K562 (cell line): ENCODE data around the gene HBP1. TPM values are rescaled to one million over a fixed set of nuclear protein-coding genes. Genes with fewer than 3 reads are reported as not detected.
A peak's percentile ranks its signal among the peaks of the same experiment; 100 is the strongest.

Experiments
- C11orf30 ChIP-seq: fragments of 450-650 bp; IDR thresholded peaks from 2 replicates; pipeline ENCODE4 v1.6.1; 2016; ENCODE audit warnings: low read depth, mild to moderate bottlenecking
- CBX5 ChIP-seq: IDR thresholded peaks from 2 replicates; pipeline ENCODE4 v1.6.1; 2014; ENCODE audit warnings: low read depth, borderline replicate concordance
- DIDO1 ChIP-seq: fragments of 450-650 bp; IDR thresholded peaks from 2 replicates; pipeline ENCODE4 v1.6.1; 2016; ENCODE audit warnings: low read depth, missing biosample characterization, missing genetic modification characterization
- FOXK1 ChIP-seq: sonication (generic); formaldehyde crosslinking; IDR thresholded peaks from 2 replicates; pipeline ENCODE4 v1.8.0; 2022; ENCODE audit warnings: missing genetic modification reagents, mild to moderate bottlenecking, borderline replicate concordance
- HIVEP1 ChIP-seq: fragments of 250-450 bp; sonication (Bioruptor Pico); IDR thresholded peaks from 2 replicates; pipeline ENCODE4 v1.4.0; 2020; ENCODE audit warnings: mild to moderate bottlenecking
- HMGXB4 ChIP-seq: sonication (generic); formaldehyde crosslinking; IDR thresholded peaks from 2 replicates; pipeline ENCODE4 v1.8.1; 2023; ENCODE audit warnings: mild to moderate bottlenecking, missing genetic modification reagents
- MEIS2 ChIP-seq: fragments of 450-650 bp; IDR thresholded peaks from 2 replicates; pipeline ENCODE4 v1.6.1; 2014; ENCODE audit warnings: mild to moderate bottlenecking; ENCODE audit not compliant: partially characterized antibody
- NR2C1 ChIP-seq, 2 experiments: fragments of 450-650 bp; IDR thresholded peaks; 2 replicates each; pipeline ENCODE4 v1.6.1; 2017; ENCODE audit warnings: mild to moderate bottlenecking in 2 of 2, antibody characterized with exemption in 1 of 2, inconsistent platforms in 1 of 2, missing compliant biosample characterization in 1 of 2, missing genetic modification characterization in 1 of 2
- OTX1 ChIP-seq: fragments of 450-650 bp; formaldehyde crosslinking; IDR thresholded peaks from 2 replicates; pipeline ENCODE4 v1.4.0; 2022; ENCODE audit warnings: mild to moderate bottlenecking
- POLR2AphosphoS5 ChIP-seq: IDR thresholded peaks from 2 replicates; pipeline ENCODE4 v1.6.1; 2011; ENCODE audit warnings: mild to moderate bottlenecking, low read depth, low read length, moderate library complexity; ENCODE audit not compliant: control insufficient read depth, insufficient read depth
- RBBP5 ChIP-seq: fragments of 200-600 bp; sonication (generic); IDR thresholded peaks from 2 replicates; pipeline ENCODE4 v1.6.1; 2012; ENCODE audit warnings: borderline replicate concordance, mild to moderate bottlenecking, low read length, control low read depth, inconsistent platforms; ENCODE audit not compliant: insufficient read depth, poor library complexity, severe bottlenecking
- SMAD4 ChIP-seq: fragments of 250-450 bp; sonication (Bioruptor Pico); conservative IDR thresholded peaks from 2 replicates; pipeline ENCODE4 v1.8.0; 2021; ENCODE audit warnings: inconsistent platforms, mild to moderate bottlenecking, moderate library complexity
- TBP ChIP-seq: optimal IDR thresholded peaks from 2 replicates; pipeline ENCODE3; 2011; ENCODE audit warnings: low read depth, low read length, improper control_type of control experiment
- TRIM28 ChIP-seq: fragments of 450-650 bp; IDR thresholded peaks from 2 replicates; pipeline ENCODE4 v1.6.1; 2017
- polyA plus RNA-seq, 8 experiments: library from polyadenylated mRNA; depleted of rRNA in 4 of 8; stranded (reverse) in 5 of 8; unstranded in 3 of 8; fragments of >200 nt; fragmentation: Nextera tagmentation in 2 of 8; fragmentation: Illumina TruSeq in 1 of 8; extraction: Ambion mirVana in 2 of 8; extraction: Trizol in 1 of 8; gene quantifications; 2 replicates each; pipeline versions ENCODE4 v1.2.1 to v1.2.3, GENCODE V29; 2011 to 2014; ENCODE audit warnings: inconsistent platforms in 1 of 8, missing spikeins in 1 of 8
- total RNA-seq, 7 experiments: library from RNA; depleted of rRNA in 6 of 7; stranded (reverse); fragments of >200 nt in 6 of 7; fragmentation: Illumina TruSeq in 2 of 7; extraction: Trizol in 2 of 7; gene quantifications; 2 replicates each; pipeline versions ENCODE4 v1.2.1 to v1.2.3, GENCODE V29; 2011 to 2021; ENCODE audit warnings: low replicate concordance in 1 of 7
- TF ChIP-seq, protein P1 (sequence below): IDR thresholded peaks from 2 replicates; pipeline ENCODE4 v1.6.1; 2012; ENCODE audit warnings: low read depth, low read length, improper control_type of control experiment, borderline replicate concordance
- TF ChIP-seq, protein P2 (sequence below): IDR thresholded peaks from 2 replicates; pipeline ENCODE4 v1.6.1; 2011; ENCODE audit warnings: borderline replicate concordance, low read depth, mild to moderate bottlenecking, moderate library complexity, low read length; ENCODE audit not compliant: insufficient read depth, poor library complexity, severe bottlenecking
- TF ChIP-seq, protein P3 (sequence below): fragments of 250-450 bp; sonication (Bioruptor Pico); IDR thresholded peaks from 2 replicates; pipeline ENCODE4 v1.8.0; 2022; ENCODE audit warnings: moderate library complexity, mild to moderate bottlenecking, inconsistent platforms
- TF ChIP-seq, protein P4 (sequence below): fragments of 200-800 bp; sonication (Bioruptor generic); IDR thresholded peaks from 2 replicates; pipeline ENCODE4 v1.6.1; 2017; ENCODE audit warnings: missing genetic modification characterization, missing compliant biosample characterization

HBP1 gene
- total and polyA plus RNA-seq, 9 of the 15 experiments (the other 6 are each of a cell fraction or from before 2014, with no cell fraction given), result 18.7 to 59.9 (median 27.0) TPM

GRCh38 chr7:107168233-107169119, at the start of gene HBP1 (continued):
- TF ChIP-seq NR2C1 (IDR thresholded peaks at IDR 0.05) (peak; percentile 89), NR2C1 (tag; IDR thresholded peaks at IDR 0.05) (peak; percentile 89), MEIS2 (peak; percentile 78), HIVEP1 (CRISPR knock-in tag) (no peak), RBBP5 (peak; percentile 86), CBX5 (no peak), POLR2AphosphoS5 (peak; percentile 83), OTX1 (CRISPR knock-in tag) (0 out of 2 replicates have a peak, but pooled peaks have one; percentile 52), TBP (peak; percentile 91), TRIM28 (0 out of 2 replicates have a peak, but pooled peaks have one; percentile 25), HMGXB4 (peak; percentile 12; the same call in 1 of the 2 replicates), C11orf30 (no peak; the same call in 1 of the 2 replicates), SMAD4 (CRISPR knock-in tag) (peak; percentile 75; the same call in 1 of the 2 replicates), DIDO1 (no peak), FOXK1 (CRISPR knock-in tag) (peak; percentile 100)
- TF ChIP-seq, protein P1, sequence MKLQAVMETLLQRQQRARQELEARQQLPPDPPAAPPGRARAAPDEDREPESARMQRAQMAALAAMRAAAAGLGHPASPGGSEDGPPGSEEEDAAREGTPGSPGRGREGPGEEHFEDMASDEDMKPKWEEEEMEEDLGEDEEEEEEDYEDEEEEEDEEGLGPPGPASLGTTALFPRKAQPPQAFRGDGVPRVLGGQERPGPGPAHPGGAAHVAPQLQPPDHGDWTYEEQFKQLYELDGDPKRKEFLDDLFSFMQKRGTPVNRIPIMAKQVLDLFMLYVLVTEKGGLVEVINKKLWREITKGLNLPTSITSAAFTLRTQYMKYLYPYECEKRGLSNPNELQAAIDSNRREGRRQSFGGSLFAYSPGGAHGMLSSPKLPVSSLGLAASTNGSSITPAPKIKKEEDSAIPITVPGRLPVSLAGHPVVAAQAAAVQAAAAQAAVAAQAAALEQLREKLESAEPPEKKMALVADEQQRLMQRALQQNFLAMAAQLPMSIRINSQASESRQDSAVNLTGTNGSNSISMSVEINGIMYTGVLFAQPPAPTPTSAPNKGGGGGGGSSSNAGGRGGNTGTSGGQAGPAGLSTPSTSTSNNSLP, result peak; percentile 100
- TF ChIP-seq, protein P2, sequence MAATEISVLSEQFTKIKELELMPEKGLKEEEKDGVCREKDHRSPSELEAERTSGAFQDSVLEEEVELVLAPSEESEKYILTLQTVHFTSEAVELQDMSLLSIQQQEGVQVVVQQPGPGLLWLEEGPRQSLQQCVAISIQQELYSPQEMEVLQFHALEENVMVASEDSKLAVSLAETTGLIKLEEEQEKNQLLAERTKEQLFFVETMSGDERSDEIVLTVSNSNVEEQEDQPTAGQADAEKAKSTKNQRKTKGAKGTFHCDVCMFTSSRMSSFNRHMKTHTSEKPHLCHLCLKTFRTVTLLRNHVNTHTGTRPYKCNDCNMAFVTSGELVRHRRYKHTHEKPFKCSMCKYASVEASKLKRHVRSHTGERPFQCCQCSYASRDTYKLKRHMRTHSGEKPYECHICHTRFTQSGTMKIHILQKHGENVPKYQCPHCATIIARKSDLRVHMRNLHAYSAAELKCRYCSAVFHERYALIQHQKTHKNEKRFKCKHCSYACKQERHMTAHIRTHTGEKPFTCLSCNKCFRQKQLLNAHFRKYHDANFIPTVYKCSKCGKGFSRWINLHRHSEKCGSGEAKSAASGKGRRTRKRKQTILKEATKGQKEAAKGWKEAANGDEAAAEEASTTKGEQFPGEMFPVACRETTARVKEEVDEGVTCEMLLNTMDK, result no peak
- TF ChIP-seq, protein P3, sequence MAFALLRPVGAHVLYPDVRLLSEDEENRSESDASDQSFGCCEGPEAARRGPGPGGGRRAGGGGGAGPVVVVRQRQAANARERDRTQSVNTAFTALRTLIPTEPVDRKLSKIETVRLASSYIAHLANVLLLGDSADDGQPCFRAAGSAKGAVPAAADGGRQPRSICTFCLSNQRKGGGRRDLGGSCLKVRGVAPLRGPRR (CRISPR knock-in tag), result no peak
- TF ChIP-seq, protein P4, sequence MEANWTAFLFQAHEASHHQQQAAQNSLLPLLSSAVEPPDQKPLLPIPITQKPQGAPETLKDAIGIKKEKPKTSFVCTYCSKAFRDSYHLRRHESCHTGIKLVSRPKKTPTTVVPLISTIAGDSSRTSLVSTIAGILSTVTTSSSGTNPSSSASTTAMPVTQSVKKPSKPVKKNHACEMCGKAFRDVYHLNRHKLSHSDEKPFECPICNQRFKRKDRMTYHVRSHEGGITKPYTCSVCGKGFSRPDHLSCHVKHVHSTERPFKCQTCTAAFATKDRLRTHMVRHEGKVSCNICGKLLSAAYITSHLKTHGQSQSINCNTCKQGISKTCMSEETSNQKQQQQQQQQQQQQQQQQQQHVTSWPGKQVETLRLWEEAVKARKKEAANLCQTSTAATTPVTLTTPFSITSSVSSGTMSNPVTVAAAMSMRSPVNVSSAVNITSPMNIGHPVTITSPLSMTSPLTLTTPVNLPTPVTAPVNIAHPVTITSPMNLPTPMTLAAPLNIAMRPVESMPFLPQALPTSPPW, result peak; percentile 98
